OCI-LY1 (cell line): ENCODE measurements around the gene CAPN2.

Source experiments
- H2AFZ ChIP-seq: fragments of 200-600 bp; sonication (generic), shearing (Covaris generic); 2 replicates; pipeline ENCODE4 v1.6.0; 2014; ENCODE audit warnings: antibody characterized with exemption, mild to moderate bottlenecking, low read length
- H3F3A ChIP-seq: fragments of 200-600 bp; sonication (generic), shearing (Covaris generic); 2 replicates; pipeline ENCODE4 v1.6.0; 2014; ENCODE audit warnings: mild to moderate bottlenecking, antibody characterized with exemption, low read length, moderate library complexity; ENCODE audit not compliant: insufficient read depth
- H3K27ac ChIP-seq: fragments of 200-600 bp; sonication (generic); 2 replicates; pipeline ENCODE4 v1.5.1; 2014; ENCODE audit warnings: low read length, mixed run types, mild to moderate bottlenecking, low read depth; ENCODE audit not compliant: poor library complexity, severe bottlenecking
- H3K27me3 ChIP-seq: fragments of 200-600 bp; sonication (generic); 2 replicates; pipeline ENCODE4 v1.6.0; 2014; ENCODE audit warnings: antibody characterized with exemption, mild to moderate bottlenecking, low read length, moderate library complexity; ENCODE audit not compliant: insufficient read depth
- H3K36me3 ChIP-seq: fragments of 200-600 bp; sonication (generic); 2 replicates; pipeline ENCODE4 v1.6.1; 2014; ENCODE audit warnings: mild to moderate bottlenecking, antibody characterized with exemption, low read length, moderate library complexity, mixed read lengths; ENCODE audit not compliant: insufficient read depth
- H3K4me1 ChIP-seq: fragments of 200-600 bp; sonication (generic); 2 replicates; pipeline ENCODE4 v1.5.1; 2014; ENCODE audit warnings: mild to moderate bottlenecking, low read length, moderate library complexity; ENCODE audit not compliant: insufficient read depth, severe bottlenecking
- H3K4me2 ChIP-seq: fragments of 200-600 bp; sonication (generic), shearing (Covaris generic); 2 replicates; pipeline ENCODE4 v1.6.1; 2014; ENCODE audit warnings: low read length
- H3K4me3 ChIP-seq: fragments of 200-600 bp; sonication (generic); 2 replicates; pipeline ENCODE4 v1.5.1; 2014; ENCODE audit warnings: low read length, low read depth, mild to moderate bottlenecking, mixed read lengths; ENCODE audit not compliant: poor library complexity, severe bottlenecking
- H3K79me2 ChIP-seq: fragments of 200-600 bp; shearing (Covaris generic); 2 replicates; pipeline ENCODE4 v1.6.1; 2016; ENCODE audit warnings: mixed run types, low read length, mixed read lengths; ENCODE audit not compliant: insufficient read depth
- H3K9ac ChIP-seq: fragments of 200-600 bp; sonication (generic), shearing (Covaris generic); 2 replicates; pipeline ENCODE4 v1.6.1; 2014; ENCODE audit warnings: mild to moderate bottlenecking, low read length, mixed read lengths
- H3K9me2 ChIP-seq: fragments of 200-600 bp; sonication (generic), shearing (Covaris generic); 2 replicates; pipeline ENCODE4 v1.6.1; 2014; ENCODE audit warnings: low read depth, mild to moderate bottlenecking, low read length, mixed read lengths
- H3K9me3 ChIP-seq: fragments of 200-600 bp; shearing (Covaris generic); 2 replicates; pipeline ENCODE4 v1.6.1; 2014; ENCODE audit warnings: low read length, mixed read lengths
- H4K20me1 ChIP-seq: fragments of 200-600 bp; sonication (generic), shearing (Covaris generic); 2 replicates; pipeline ENCODE4 v1.6.0; 2016; ENCODE audit warnings: mild to moderate bottlenecking, low read length; ENCODE audit not compliant: insufficient read depth
- EZH2 ChIP-seq: fragments of 200-600 bp; sonication (generic), shearing (Covaris generic); IDR thresholded peaks from 2 replicates; pipeline ENCODE4 v1.8.0; 2017; ENCODE audit warnings: borderline replicate concordance, mixed run types, mild to moderate bottlenecking, antibody characterized with exemption, low read length, moderate library complexity, mixed read lengths
- TF ChIP-seq, protein P1 (sequence below): fragments of 200-600 bp; sonication (generic), shearing (Covaris generic); IDR thresholded peaks from 2 replicates; pipeline ENCODE4 v1.5.1; 2017; ENCODE audit warnings: mild to moderate bottlenecking, antibody characterized with exemption, low read length, moderate library complexity, mixed read lengths

Gene CAPN2

DNA sequence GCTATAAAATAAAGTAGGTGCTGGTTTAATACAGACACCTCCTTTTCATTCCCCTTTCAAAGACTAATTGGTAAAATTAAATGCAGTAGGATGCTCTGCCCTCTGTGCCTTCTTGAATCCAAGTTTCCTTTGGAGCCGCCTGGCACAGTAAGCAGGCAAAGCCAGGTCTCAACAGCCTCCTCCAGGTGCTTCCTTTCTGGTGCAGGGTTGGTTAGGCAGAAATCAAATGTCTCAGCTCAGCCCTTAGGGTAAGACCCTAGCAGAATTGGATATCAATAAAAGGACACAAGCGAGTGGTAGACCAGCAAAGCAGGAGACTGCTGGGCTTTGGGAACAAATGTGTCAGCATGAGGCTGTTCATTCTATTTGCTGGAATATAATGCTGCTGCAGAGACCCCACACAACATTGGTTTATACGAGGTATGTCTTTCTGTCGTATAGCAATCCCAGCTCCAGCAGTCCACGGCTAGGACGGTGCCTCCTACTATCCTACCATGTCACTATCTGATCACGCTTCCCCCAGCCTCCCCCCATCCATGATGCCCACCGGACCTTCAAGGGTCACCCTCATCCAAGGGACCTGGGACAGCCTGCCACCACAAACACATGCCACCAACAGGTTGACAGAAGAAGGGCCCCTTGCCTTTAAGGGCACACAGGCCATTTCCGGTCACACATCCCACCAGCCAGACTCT lies 58.4 kb downstream of the CAPN2 start:
- no peak overlapping the region for H3K9ac ChIP-seq
- TF ChIP-seq, protein P1, sequence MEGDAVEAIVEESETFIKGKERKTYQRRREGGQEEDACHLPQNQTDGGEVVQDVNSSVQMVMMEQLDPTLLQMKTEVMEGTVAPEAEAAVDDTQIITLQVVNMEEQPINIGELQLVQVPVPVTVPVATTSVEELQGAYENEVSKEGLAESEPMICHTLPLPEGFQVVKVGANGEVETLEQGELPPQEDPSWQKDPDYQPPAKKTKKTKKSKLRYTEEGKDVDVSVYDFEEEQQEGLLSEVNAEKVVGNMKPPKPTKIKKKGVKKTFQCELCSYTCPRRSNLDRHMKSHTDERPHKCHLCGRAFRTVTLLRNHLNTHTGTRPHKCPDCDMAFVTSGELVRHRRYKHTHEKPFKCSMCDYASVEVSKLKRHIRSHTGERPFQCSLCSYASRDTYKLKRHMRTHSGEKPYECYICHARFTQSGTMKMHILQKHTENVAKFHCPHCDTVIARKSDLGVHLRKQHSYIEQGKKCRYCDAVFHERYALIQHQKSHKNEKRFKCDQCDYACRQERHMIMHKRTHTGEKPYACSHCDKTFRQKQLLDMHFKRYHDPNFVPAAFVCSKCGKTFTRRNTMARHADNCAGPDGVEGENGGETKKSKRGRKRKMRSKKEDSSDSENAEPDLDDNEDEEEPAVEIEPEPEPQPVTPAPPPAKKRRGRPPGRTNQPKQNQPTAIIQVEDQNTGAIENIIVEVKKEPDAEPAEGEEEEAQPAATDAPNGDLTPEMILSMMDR = no peak
- TF ChIP-seq EZH2 = no peak
- H3K4me1 ChIP-seq = no peaks in the 10 kb centered on the region
- no peaks in the 10 kb centered on the region for H3K36me3 ChIP-seq
- no peaks in the 10 kb centered on the region; the same call in 1 of the 2 replicates for H3K9me3 ChIP-seq
- H2AFZ ChIP-seq = no peak overlapping the region
- no peaks in the 10 kb centered on the region for H3K9me2 ChIP-seq
- no peak overlapping the region for H3K4me3 ChIP-seq
- no peaks in the 10 kb centered on the region for H3F3A ChIP-seq
- H3K4me2 ChIP-seq = no peak overlapping the region
- H4K20me1 ChIP-seq = no peaks in the 10 kb centered on the region
- H3K79me2 ChIP-seq = no peaks in the 10 kb centered on the region
- H3K27me3 ChIP-seq = no peaks in the 10 kb centered on the region
- no peak overlapping the region for H3K27ac ChIP-seq

DNA sequence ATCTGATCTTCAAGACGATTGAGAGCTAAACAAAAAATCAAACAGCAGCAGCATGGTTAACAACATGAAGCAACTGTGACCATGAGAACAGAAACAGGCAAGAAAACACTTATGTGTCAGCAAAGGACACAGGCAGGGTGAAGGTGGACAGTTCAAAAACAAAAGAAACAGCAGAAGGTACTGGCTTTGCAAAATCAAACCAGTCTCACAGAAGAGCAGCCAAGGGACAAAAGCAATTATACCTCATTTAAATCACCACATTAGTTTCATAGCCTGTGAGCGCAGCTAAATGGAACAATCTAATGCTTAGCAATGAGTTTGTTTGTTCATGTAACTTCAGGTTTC lies 59.1 kb downstream of the CAPN2 start:
- Histone ChIP-seq H3F3A (no peaks in the 10 kb centered on the region), H3K9ac (no peak overlapping the region), H3K4me1 (no peaks in the 10 kb centered on the region), H3K9me2 (no peaks in the 10 kb centered on the region), H3K9me3 (no peaks in the 10 kb centered on the region; the same call in 1 of the 2 replicates), H2AFZ (no peak overlapping the region), H3K27ac (no peak overlapping the region), H4K20me1 (no peaks in the 10 kb centered on the region), H3K4me2 (no peak overlapping the region), H3K36me3 (no peaks in the 10 kb centered on the region), H3K79me2 (no peaks in the 10 kb centered on the region), H3K27me3 (no peaks in the 10 kb centered on the region), H3K4me3 (no peak overlapping the region)
- TF ChIP-seq, protein P1 = no peak
- TF ChIP-seq EZH2 = no peak

DNA sequence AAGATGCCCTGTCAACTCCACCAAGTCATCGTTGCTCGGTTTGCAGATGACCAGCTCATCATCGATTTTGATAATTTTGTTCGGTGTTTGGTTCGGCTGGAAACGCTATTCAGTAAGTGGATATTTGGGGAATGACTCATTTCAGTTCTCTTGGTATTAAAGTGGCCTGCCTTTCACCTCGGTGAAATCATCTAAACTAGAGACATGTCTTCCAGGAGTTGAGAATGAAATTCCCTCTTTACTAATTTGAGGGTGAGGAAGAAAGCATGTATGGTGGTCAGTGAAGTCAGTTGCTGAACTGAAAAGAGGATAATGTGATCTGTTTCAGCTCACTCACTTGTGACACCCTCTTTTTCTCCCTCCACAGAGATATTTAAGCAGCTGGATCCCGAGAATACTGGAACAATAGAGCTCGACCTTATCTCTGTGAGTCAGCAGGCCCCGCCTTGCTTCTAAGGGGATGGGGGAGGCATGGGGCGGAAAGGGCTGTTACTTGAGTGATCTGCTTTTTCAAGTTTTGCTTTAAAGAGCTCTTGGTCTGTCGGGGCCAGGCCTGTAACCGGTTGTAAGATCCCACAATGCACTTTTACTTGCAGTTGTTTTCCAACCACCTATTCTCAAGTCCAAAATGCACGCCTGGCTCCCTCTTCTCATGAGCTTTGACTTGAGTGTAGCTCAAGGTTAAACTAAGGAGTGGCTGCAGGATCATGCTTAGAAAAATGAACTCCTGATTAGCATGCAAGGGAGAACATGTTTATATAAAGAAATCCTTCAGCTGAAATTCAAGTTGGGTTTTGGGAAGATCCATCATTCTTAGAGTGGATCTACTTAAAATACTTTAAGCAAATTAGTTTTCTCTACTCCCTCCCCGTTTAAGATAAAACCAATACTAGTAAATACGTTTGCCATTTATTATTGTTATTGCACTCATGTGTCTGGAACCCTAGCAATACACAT lies 59.8 kb downstream of the CAPN2 start:
- Histone ChIP-seq H3K9me3 (no peaks in the 10 kb centered on the region; the same call in 1 of the 2 replicates), H3F3A (no peaks in the 10 kb centered on the region), H3K4me1 (no peaks in the 10 kb centered on the region), H3K27ac (no peak overlapping the region), H3K4me3 (no peak overlapping the region), H3K27me3 (no peaks in the 10 kb centered on the region), H3K4me2 (no peak overlapping the region), H3K9ac (no peak overlapping the region), H3K79me2 (no peaks in the 10 kb centered on the region), H2AFZ (no peak overlapping the region), H4K20me1 (no peaks in the 10 kb centered on the region), H3K36me3 (no peaks in the 10 kb centered on the region), H3K9me2 (no peaks in the 10 kb centered on the region)
- no peak for TF ChIP-seq EZH2
- TF ChIP-seq, protein P1 = no peak
